GF-D8 (cell line): ENCODE data around the gene ASB18.

ENCODE experiments used
- DNase-seq: peaks from one replicate; lab custom pipeline; 2025; lab: John Stamatoyannopoulos, UW

ASB18 gene

GRCh38 chr2:236240228-236240990 lies 23.8 kb downstream of the ASB18 start:
- no peak for DNase-seq

DNA sequence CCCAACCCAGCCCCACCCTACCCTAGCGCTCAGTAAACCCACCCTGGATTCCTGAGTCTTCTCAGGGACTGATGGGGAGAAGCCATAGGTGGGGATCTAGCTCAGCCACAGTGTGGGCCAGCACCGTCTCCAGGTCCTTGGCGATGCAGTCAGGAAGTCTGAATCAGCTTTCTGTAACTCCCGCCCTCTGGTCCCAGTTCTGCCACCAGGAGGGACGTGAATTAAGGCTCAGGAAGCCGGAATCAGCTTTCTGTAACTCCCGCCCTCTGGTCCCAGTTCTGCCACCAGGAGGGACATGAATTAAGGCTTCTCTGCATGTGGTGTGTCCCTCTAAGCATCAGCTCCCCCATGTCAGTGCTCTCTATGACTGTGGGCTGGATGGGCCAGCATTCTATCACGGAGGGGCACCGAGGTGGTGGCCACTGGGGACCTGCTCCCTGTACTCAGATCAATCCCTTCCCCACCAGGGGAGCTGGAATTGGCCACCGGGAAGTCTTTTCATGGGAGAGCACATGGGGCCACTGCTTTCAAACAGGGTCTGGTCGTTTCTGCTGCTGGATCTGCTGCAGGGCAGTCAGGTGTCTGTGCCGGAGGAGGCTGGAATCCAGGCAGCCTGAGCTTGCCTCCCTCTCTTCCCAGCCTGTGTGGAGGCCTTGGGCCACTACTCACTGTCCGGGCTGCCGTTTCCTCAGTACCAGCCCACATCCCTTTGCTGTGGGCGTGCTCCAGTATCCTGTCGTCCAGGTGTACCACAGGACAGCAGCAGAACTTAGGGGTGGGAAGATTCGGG lies 24.7 kb downstream of the ASB18 start:
- DNase-seq = no peak

GRCh38 chr2:236238751-236239150 lies 25.5 kb downstream of the ASB18 start:
- DNase-seq = no peak

DNA sequence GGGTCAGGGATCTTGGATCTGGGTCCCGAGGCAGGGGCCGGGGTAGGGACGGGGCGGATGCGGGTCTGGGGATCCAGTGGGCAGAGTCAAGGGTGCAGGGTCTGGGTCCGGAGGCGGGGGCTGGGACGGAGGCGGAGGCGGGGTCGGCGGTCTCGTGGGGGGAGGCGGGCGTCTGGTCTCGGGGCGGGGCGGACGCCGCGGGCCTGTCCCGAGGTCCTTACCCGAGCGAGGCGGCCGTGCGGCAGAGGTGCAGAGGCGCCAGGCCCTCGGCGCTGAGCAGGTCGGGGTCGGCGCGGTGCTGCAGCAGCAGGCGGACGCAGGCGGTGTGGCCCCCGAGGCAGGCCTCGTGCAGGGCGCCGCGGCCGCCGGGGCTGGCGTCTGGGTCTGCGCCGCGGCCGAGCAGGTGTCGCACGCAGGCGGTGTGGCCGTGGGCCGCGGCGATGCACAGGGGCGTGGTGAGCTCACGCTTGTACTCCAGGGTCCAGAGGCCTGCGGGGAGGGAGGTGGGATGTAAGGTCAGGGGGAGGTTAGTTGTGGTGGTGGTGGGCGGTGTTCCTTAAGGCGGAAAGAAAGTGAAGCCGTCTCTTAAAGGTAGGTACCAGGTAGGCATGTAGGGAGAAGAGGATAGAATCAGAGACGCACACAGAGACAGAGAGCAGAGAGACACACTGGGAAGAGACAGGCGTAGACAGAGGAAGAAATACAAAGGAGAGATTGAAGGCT lies 26.6 kb downstream of the ASB18 start:
- no peak for DNase-seq

DNA sequence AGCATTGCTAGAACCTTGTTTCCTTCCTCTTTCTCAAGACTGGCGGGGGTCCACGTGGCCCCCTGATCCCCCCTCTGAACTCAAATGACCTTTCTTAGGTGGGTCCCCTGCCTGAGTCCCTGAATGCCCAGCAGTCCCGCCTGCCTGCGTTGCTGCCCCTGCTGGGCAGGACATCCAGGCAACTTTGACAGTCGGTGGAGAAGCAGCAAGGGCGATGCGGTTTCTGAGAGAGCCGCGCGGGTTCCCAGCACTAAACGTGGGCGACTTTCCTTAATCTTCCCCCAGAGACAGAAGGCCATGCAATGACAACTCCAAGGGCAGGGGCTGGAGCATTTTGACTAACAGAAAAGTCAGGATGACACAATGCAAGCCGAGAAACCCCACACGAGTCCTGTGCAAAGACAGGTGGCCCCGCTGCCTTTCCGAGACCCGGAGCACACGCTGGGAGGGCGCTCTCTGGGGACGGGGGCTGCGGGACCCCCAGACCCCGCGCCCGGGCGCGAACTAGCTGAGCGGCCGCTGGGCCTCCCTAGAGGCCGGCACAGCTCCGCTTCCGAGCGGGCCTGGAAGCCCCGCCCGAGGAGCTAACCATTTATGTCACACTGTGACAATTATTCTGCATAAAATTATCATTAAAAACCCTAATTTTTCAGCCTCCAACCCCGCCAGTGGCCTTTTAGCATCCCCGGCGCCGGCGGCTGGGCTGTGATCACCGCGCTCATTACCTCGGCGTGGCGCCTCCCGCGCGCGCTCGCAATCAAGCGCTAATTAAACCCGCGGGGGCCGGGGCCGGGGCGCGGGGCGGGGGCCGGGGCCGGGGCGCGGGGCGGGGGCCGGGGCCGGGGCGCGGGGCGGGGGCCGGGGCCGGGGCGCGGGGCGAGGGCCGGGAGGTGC lies 27.4 kb downstream of the ASB18 start:
- no peak for DNase-seq

GRCh38 chr2:236229186-236229585 lies 35.0 kb downstream of the ASB18 start:
- DNase-seq = no peak

DNA sequence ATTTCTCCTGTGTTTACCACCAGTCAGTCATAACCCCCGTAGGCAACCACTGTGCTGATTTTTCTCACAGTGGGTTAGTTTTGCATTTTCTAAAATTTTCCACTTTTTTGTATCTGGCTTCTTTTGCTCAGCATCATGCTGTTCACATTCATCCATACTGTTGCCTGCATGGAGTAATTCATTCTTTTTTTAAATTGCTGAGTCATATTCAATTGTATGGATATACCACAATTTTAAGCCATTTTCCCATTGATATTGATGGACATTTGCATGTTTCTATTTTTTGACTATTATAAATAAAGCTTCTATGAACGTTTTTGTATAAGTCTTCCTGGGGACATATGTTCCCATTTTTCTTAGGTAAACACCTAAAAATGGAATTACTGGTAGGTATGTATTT lies 40.5 kb downstream of the ASB18 start:
- no peak for DNase-seq

GRCh38 chr2:236221798-236222197 lies 42.4 kb downstream of the ASB18 start:
- no peak for DNase-seq

DNA sequence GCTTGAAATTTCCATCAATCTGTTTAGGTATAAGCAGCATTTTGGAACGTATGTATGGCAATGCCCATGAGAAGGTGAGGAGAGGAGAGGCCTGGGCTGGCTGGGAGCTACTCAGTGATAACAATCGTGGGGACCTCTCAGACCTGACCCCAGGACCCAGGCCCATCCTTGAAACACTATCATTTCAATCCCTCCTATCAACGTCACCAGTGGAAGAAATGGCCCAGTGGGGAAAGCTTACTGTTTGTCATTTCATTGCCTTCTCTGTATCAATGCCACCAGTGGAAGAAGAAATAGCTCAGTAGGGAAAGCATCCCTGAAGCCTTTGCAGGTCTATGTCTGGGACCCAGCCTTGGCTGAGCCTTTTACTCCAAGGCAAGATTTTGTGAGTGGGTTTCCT lies 44.8 kb downstream of the ASB18 start:
- DNase-seq = no peak

DNA sequence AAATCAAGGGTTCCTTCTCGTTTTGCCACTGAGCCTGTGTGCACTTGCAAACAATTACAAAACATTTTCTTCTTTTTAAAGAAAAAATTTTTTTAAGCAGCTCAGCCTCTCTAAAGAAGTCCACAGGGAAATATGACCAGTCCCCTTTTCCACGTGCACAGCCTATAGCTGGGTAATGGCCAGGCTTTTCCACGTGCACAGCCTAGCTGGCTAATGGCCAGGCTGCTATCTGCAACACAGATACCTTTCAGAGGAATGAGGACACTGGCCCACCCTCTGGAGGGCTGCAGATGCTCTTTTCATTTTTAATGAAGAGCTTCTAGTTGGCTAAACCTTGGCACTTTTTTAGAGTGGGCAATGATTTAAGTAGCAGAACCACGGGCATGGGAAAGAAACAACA lies 46.3 kb downstream of the ASB18 start:
- DNase-seq = no peak

DNA sequence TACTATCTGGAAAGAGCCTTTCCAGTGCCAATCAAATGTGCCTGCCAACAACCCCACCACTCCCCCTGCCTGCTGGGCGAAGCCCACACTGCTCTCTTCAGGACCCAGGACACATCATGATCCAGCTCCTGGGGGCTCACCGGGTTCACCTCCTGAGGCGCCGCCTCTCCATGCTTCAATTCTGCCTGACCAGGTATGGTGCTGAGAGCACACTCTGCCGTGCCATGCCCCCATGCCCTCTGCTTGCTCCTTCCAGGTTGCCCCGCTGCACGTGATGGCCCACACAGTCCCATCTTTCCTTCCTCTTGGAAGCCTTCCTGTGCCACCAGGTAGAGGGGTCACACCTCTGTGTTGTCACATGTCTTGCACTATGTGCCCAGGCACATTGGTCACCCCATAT lies 47.5 kb downstream of the ASB18 start:
- DNase-seq = no peak

DNA sequence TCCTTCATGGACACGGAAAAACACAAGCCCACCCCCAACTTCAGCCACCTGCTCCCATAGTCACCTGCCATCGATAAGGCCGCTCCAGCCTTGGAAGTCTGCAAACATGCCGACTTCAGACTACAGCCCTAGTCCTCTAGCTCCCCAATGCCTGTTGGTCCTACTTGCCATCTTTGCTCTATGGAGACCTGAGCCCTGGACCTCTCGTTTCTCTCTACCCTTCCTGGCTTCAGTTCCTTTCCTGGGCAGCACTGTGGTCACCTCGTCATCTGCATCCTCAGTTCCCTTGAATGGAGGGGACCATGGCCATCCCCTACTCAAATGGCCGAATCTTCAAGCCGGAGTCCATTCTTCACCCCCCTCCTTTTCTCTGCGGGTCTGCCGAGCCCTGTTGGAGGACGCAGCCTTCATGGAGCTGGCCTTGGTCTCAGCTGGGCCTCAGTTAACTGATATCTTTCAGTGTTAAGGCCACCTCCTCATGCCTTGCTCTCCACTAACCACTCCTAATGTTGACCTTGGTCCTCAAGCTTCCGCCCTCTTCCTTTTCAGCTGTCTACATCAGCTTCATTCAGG lies 48.4 kb downstream of the ASB18 start:
- no peak for DNase-seq

DNA sequence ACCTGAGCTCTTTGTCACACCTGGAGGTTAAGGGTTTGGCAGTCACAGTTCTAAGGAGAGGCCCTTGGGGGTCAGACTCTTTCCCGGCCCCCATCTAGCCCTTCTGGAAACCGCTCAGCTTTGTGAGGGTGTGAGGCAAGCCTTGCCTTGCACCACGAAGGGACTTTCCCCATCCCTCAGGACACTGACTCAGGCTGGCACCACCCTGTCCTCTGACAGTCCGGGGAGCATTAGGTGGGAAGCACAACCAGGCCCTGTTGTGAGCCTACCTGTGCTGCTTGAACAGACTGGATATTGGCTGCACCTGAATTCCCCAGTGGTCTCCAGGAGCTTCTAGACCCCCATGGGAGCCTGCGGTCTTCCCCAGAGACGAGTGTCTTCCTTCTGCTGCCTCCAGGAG lies 49.0 kb downstream of the ASB18 start:
- DNase-seq = no peak

DNA sequence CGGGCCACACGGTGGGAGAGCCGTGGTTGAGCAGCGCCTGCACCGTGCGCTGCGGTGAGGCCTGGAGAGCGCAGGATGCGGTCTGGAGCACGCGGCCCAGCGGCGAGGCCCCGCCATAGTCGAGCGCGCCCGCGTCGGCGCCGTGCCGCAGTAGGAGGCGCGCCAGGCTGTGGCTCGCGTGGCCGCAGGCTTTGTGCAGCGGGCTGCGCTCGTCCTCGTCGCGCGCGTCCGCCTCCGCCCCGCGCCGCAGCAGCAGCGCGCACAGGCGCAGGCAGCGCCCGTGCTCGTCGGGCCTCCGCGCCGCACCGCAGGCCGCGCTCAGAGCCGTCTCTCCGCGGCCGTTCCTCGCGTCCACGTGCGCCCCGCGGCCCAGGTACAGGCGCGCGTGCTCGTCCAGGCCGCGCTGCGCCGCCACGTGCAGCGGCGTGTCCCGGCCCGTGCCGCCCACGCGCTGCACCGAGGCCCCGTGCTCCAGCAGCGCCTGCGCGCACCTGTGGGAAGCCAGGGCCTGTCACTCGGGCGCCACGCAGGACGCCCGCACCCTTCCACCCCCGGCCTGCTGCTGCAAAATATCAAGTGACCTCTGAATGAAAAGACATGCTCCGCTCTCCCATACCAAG lies 49.7 kb downstream of the ASB18 start:
- DNase-seq = no peak

- DNase-seq = no peak
Observed at GRCh38 chr2:236211296-236211695, 52.9 kb downstream of the ASB18 start.

DNA sequence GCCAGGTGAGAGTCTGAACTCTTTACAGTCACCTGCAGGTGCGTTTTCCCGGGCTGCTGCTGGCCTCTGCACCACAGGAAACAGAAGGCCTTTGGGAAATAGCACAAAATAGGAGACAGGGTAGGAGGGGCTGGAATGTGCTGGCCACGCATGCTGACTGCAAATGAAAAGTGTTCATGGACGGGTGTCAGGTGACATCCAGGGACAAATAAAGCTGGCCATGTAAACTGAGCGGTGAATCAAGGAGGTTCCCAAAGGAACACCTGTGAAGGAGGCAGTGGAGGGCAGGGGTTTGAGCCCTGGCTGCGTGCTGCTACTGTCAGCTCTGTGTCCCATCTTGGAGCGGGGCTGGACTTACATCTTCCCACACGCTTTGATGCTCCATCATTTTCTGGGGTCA lies 53.7 kb downstream of the ASB18 start:
- DNase-seq = no peak

- DNase-seq = no peak
Observed at GRCh38 chr2:236209996-236210395, 54.2 kb downstream of the ASB18 start.

GRCh38 chr2:236209535-236209934 lies 54.7 kb downstream of the ASB18 start:
- DNase-seq = no peak

- no peak for DNase-seq
Observed at GRCh38 chr2:236208019-236208926, 55.9 kb downstream of the ASB18 start.

DNA sequence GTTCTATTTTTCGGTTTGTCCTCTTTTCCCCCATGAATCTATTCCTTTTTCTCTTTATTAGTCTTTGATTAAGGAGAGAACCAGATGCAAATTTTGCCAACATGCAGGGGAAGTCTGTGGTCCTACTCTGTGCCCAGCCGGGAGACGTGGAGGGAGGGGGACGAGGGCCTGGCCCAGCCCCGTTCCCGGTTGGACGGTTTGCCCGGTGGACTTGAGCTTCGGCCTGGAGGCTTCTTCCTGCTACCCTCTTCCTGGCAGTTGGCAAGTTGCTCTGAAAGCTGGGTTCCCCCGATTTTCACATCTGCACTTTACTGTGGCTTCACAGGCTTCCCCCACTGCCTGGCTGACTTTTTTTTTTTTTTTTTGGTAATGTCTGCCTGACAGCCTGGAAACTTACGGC lies 56.7 kb downstream of the ASB18 start:
- no peak for DNase-seq
